Measurements from ENCODE around the gene ARHGAP22.

The ARHGAP22 gene

GRCh38 chr10:48501787-48502771 lies 102.8 kb downstream of the ARHGAP22 start:
- Histone ChIP-seq H3K27ac (ENCODE audit: low read depth, low read length, severe bottlenecking) (peak overlapping the region; percentile 10), H3K9me3 (ENCODE audit: control insufficient read depth, low read length) (no peaks in the 10 kb centered on the region), H3K36me3 (ENCODE audit: control insufficient read depth, insufficient read depth, low read length) (no peaks in the 10 kb centered on the region), H3K4me3 (ENCODE audit: extremely low read depth, insufficient read depth, low read length, poor library complexity, severe bottlenecking) (no peak overlapping the region), H3K4me1 (ENCODE audit: control insufficient read depth, insufficient read depth, low read length, poor library complexity, severe bottlenecking) (peaks cover 8% of the 10 kb centered on the region)
- WGBS, 2 experiments (ENCODE audit: insufficient coverage in 2 of 2), result 71 to 86% methylated on average over 6 of the region's 6 CpGs

GRCh38 chr10:48501226-48501625 lies 103.6 kb downstream of the ARHGAP22 start:
- H3K4me3 ChIP-seq (ENCODE audit: extremely low read depth, insufficient read depth, low read length, poor library complexity, severe bottlenecking), result no peak overlapping the region
- 82 to 100% methylated on average over 1 of the region's 2 CpGs for WGBS, 2 experiments (ENCODE audit: insufficient coverage in 2 of 2)
- no peak overlapping the region for H3K27ac ChIP-seq (ENCODE audit: low read depth, low read length, severe bottlenecking)
- H3K36me3 ChIP-seq (ENCODE audit: control insufficient read depth, insufficient read depth, low read length), result no peaks in the 10 kb centered on the region
- peaks cover 9% of the 10 kb centered on the region for H3K4me1 ChIP-seq (ENCODE audit: control insufficient read depth, insufficient read depth, low read length, poor library complexity, severe bottlenecking)
- H3K9me3 ChIP-seq (ENCODE audit: control insufficient read depth, low read length), result no peaks in the 10 kb centered on the region

GRCh38 chr10:48500771-48501170 lies 104.1 kb downstream of the ARHGAP22 start:
- Histone ChIP-seq H3K36me3 (ENCODE audit: control insufficient read depth, insufficient read depth, low read length) (no peaks in the 10 kb centered on the region), H3K9me3 (ENCODE audit: control insufficient read depth, low read length) (no peaks in the 10 kb centered on the region)
- WGBS, 2 experiments (ENCODE audit: insufficient coverage in 2 of 2), result 82 to 84% methylated on average over 3 to 4 of the region's 4 CpGs

GRCh38 chr10:48498940-48499510 lies 105.8 kb downstream of the ARHGAP22 start:
- no peak overlapping the region for H3K4me3 ChIP-seq (ENCODE audit: extremely low read depth, insufficient read depth, low read length, poor library complexity, severe bottlenecking)
- 94 to 97% methylated on average over 7 to 10 of the region's 11 CpGs for WGBS, 2 experiments (ENCODE audit: insufficient coverage in 2 of 2)
- H3K27ac ChIP-seq (ENCODE audit: low read depth, low read length, severe bottlenecking), result no peak overlapping the region
- H3K36me3 ChIP-seq (ENCODE audit: control insufficient read depth, insufficient read depth, low read length), result no peaks in the 10 kb centered on the region
- H3K9me3 ChIP-seq (ENCODE audit: control insufficient read depth, low read length), result no peaks in the 10 kb centered on the region
- H3K4me1 ChIP-seq (ENCODE audit: control insufficient read depth, insufficient read depth, low read length, poor library complexity, severe bottlenecking), result peaks cover 14% of the 10 kb centered on the region

More at GRCh38 chr10:48500771-48501170, 104.1 kb downstream of the ARHGAP22 start:
- peaks cover 10% of the 10 kb centered on the region for H3K4me1 ChIP-seq (ENCODE audit: control insufficient read depth, insufficient read depth, low read length, poor library complexity, severe bottlenecking)
- H3K4me3 ChIP-seq (ENCODE audit: extremely low read depth, insufficient read depth, low read length, poor library complexity, severe bottlenecking), result no peak overlapping the region
- no peak overlapping the region for H3K27ac ChIP-seq (ENCODE audit: low read depth, low read length, severe bottlenecking)

- Histone ChIP-seq H3K4me3 (ENCODE audit: extremely low read depth, insufficient read depth, low read length, poor library complexity, severe bottlenecking) (no peak overlapping the region), H3K4me1 (ENCODE audit: control insufficient read depth, insufficient read depth, low read length, poor library complexity, severe bottlenecking) (peaks cover 14% of the 10 kb centered on the region), H3K9me3 (ENCODE audit: control insufficient read depth, low read length) (no peaks in the 10 kb centered on the region), H3K36me3 (ENCODE audit: control insufficient read depth, insufficient read depth, low read length) (no peaks in the 10 kb centered on the region), H3K27ac (ENCODE audit: low read depth, low read length, severe bottlenecking) (no peak overlapping the region)
- WGBS, 2 experiments (ENCODE audit: insufficient coverage in 2 of 2), result 90 to 94% methylated on average over 8 to 12 of the region's 17 CpGs
Measured at GRCh38 chr10:48497780-48498770, 106.8 kb downstream of the ARHGAP22 start.

GRCh38 chr10:48496831-48497779 lies 107.8 kb downstream of the ARHGAP22 start:
- Histone ChIP-seq H3K4me3 (ENCODE audit: extremely low read depth, insufficient read depth, low read length, poor library complexity, severe bottlenecking) (no peak overlapping the region), H3K27ac (ENCODE audit: low read depth, low read length, severe bottlenecking) (no peak overlapping the region), H3K36me3 (ENCODE audit: control insufficient read depth, insufficient read depth, low read length) (no peaks in the 10 kb centered on the region), H3K4me1 (ENCODE audit: control insufficient read depth, insufficient read depth, low read length, poor library complexity, severe bottlenecking) (peaks cover 13% of the 10 kb centered on the region), H3K9me3 (ENCODE audit: control insufficient read depth, low read length) (no peaks in the 10 kb centered on the region)
- 89 to 95% methylated on average over 11 of the region's 12 CpGs for WGBS, 2 experiments (ENCODE audit: insufficient coverage in 2 of 2)

- 75 to 81% methylated on average over 6 to 7 of the region's 10 CpGs for WGBS, 2 experiments (ENCODE audit: insufficient coverage in 2 of 2)
- no peaks in the 10 kb centered on the region for H3K36me3 ChIP-seq (ENCODE audit: control insufficient read depth, insufficient read depth, low read length)
- no peak overlapping the region for H3K27ac ChIP-seq (ENCODE audit: low read depth, low read length, severe bottlenecking)
- H3K4me3 ChIP-seq (ENCODE audit: extremely low read depth, insufficient read depth, low read length, poor library complexity, severe bottlenecking), result no peak overlapping the region
- H3K9me3 ChIP-seq (ENCODE audit: control insufficient read depth, low read length), result no peaks in the 10 kb centered on the region
- peaks cover 9% of the 10 kb centered on the region for H3K4me1 ChIP-seq (ENCODE audit: control insufficient read depth, insufficient read depth, low read length, poor library complexity, severe bottlenecking)
Measured at GRCh38 chr10:48496105-48496830, 108.6 kb downstream of the ARHGAP22 start.

- Histone ChIP-seq H3K4me1 (ENCODE audit: control insufficient read depth, insufficient read depth, low read length, poor library complexity, severe bottlenecking) (peaks cover 9% of the 10 kb centered on the region), H3K27ac (ENCODE audit: low read depth, low read length, severe bottlenecking) (no peak overlapping the region), H3K36me3 (ENCODE audit: control insufficient read depth, insufficient read depth, low read length) (no peaks in the 10 kb centered on the region), H3K4me3 (ENCODE audit: extremely low read depth, insufficient read depth, low read length, poor library complexity, severe bottlenecking) (no peak overlapping the region), H3K9me3 (ENCODE audit: control insufficient read depth, low read length) (no peaks in the 10 kb centered on the region)
- WGBS, 2 experiments (ENCODE audit: insufficient coverage in 2 of 2), result 87 to 93% methylated on average over 8 of the region's 11 CpGs
Measured at GRCh38 chr10:48495282-48496045, 109.4 kb downstream of the ARHGAP22 start.

- Histone ChIP-seq H3K4me1 (ENCODE audit: control insufficient read depth, insufficient read depth, low read length, poor library complexity, severe bottlenecking) (peaks cover 9% of the 10 kb centered on the region), H3K4me3 (ENCODE audit: extremely low read depth, insufficient read depth, low read length, poor library complexity, severe bottlenecking) (no peak overlapping the region), H3K36me3 (ENCODE audit: control insufficient read depth, insufficient read depth, low read length) (no peaks in the 10 kb centered on the region), H3K27ac (ENCODE audit: low read depth, low read length, severe bottlenecking) (no peak overlapping the region), H3K9me3 (ENCODE audit: control insufficient read depth, low read length) (no peaks in the 10 kb centered on the region)
- 64 to 67% methylated on average over 3 to 4 of the region's 5 CpGs for WGBS, 2 experiments (ENCODE audit: insufficient coverage in 2 of 2)
Measured at GRCh38 chr10:48494611-48495010, 110.3 kb downstream of the ARHGAP22 start.

All from mesodermal cell (in vitro differentiated cells).